ENCODE results near the gene SEPTIN6.

SEPTIN6 gene

GRCh38 chrX:119648421-119648775, 44.6 kb downstream of the SEPTIN6 start:
- no peak for DNase-seq (ENCODE audit: low spot score)

GRCh38 chrX:119647552-119648420, 45.2 kb downstream of the SEPTIN6 start:
- DNase-seq (ENCODE audit: low spot score), result no peak

GRCh38 chrX:119647089-119647488, 45.9 kb downstream of the SEPTIN6 start:
- no peak for DNase-seq (ENCODE audit: low spot score)

- no peak for DNase-seq (ENCODE audit: low spot score)
These were observed 46.5 kb downstream of the SEPTIN6 start for GRCh38 chrX:119646515-119646914.

- DNase-seq (ENCODE audit: low spot score), result no peak
These were observed 49.3 kb downstream of the SEPTIN6 start for GRCh38 chrX:119643696-119644095.
